ENCODE data around the gene CCDC102B. TPM values are rescaled to one million over a fixed set of nuclear protein-coding genes. Genes with fewer than 3 reads are reported as not detected.

The CCDC102B gene
- polyA plus RNA-seq, 1 donor from 2014 or later: 8.7 TPM

DNA sequence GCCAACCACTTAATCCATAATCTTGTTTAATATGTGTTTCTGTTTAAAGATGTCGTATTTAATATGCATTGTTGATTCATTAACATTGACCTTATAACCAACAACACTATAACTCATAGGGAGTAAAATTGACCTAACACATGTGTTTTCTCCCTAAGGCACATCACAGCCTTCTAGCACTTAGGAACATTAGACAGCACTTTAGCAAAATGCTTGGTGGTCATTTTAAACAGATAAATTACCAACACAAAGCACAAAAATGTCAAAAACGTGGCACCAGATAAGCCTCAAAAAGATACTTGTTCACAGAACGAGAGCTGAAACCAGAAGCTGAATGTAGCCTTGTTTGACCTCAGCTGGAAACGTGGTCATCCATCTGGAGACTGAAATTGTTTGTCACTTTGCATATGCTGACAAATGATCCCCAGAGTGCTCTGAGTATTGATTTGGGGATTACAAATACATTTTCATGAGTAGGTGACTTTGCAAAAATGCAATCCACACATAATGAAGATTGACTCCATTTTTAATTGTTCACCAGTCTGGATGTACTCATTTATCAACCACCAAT, 139.2 kb downstream of the CCDC102B start:
- H3K9me2 ChIP-seq (ENCODE audit: insufficient read depth, low read length): no peaks in the 10 kb centered on the region
- no peak overlapping the region for H3K4me3 ChIP-seq (ENCODE audit: low read length)
- no peak overlapping the region for H2AFZ ChIP-seq (ENCODE audit: low read depth, low read length)
- H3K36me3 ChIP-seq (ENCODE audit: insufficient read depth, low read length): no peaks in the 10 kb centered on the region
- H3K27me3 ChIP-seq (ENCODE audit: insufficient read depth, low read depth, low read length): no peaks in the 10 kb centered on the region
- H3K79me2 ChIP-seq (replicated peaks; ENCODE audit: insufficient read depth, low read length): no peaks in the 10 kb centered on the region
- H3K9me3 ChIP-seq (ENCODE audit: low read length): no peaks in the 10 kb centered on the region
- H3F3A ChIP-seq (ENCODE audit: insufficient read depth, low read length, poor library complexity, severe bottlenecking): no peaks in the 10 kb centered on the region
- no peak overlapping the region for H3K4me2 ChIP-seq (ENCODE audit: low read length)
- H3K27ac ChIP-seq (ENCODE audit: low read length): no peak overlapping the region
- no peak for TF ChIP-seq RAD21 (conservative IDR thresholded peaks at IDR 0.05)
- H4K20me1 ChIP-seq (ENCODE audit: insufficient read depth): no peaks in the 10 kb centered on the region
- H3K9ac ChIP-seq (ENCODE audit: low read length): no peak overlapping the region

DNA sequence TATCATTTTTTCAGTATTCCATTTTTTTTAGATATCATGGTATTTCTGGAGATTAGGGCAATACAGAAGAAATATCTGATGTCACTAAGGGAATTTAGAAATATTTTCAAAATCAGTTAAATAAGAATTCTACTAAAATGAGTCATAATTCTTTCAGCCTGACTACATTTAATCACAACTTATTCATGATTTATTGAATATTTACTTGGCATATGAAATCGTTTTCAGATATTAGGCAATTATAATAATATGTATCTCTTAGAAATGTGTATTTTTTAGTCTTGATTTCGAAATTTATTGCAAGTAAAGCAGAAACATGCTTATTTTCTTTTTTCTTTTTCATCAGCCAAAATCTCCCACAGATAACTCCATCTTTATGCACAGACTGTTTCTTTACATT, 142.2 kb downstream of the CCDC102B start:
- Histone ChIP-seq H3K4me3 (ENCODE audit: low read length) (no peak overlapping the region), H3K27me3 (ENCODE audit: insufficient read depth, low read depth, low read length) (no peaks in the 10 kb centered on the region), H3K79me2 (replicated peaks; ENCODE audit: insufficient read depth, low read length) (no peaks in the 10 kb centered on the region), H3F3A (ENCODE audit: insufficient read depth, low read length, poor library complexity, severe bottlenecking) (no peaks in the 10 kb centered on the region), H2AFZ (ENCODE audit: low read depth, low read length) (no peak overlapping the region), H3K9me3 (ENCODE audit: low read length) (no peaks in the 10 kb centered on the region), H3K9ac (ENCODE audit: low read length) (no peak overlapping the region), H3K27ac (ENCODE audit: low read length) (no peak overlapping the region), H4K20me1 (ENCODE audit: insufficient read depth) (no peaks in the 10 kb centered on the region), H3K36me3 (ENCODE audit: insufficient read depth, low read length) (no peaks in the 10 kb centered on the region), H3K9me2 (ENCODE audit: insufficient read depth, low read length) (no peaks in the 10 kb centered on the region), H3K4me2 (ENCODE audit: low read length) (no peak overlapping the region)
- TF ChIP-seq TAF1 (IDR thresholded peaks at IDR 0.05; ENCODE audit: low read depth) (no peak), MXI1 (conservative IDR thresholded peaks at IDR 0.05; ENCODE audit: poor library complexity, severe bottlenecking) (no peak), EP300 (conservative IDR thresholded peaks at IDR 0.05; ENCODE audit: poor library complexity, severe bottlenecking) (no peak), RAD21 (conservative IDR thresholded peaks at IDR 0.05) (no peak), SMC3 (conservative IDR thresholded peaks at IDR 0.05; ENCODE audit: poor library complexity) (no peak), POLR2AphosphoS5 (IDR thresholded peaks at IDR 0.05) (no peak), EZH2 (IDR thresholded peaks at IDR 0.05; ENCODE audit: borderline replicate concordance, insufficient read depth, low read length, poor library complexity, severe bottlenecking) (no peak)
- TF ChIP-seq, protein P1, sequence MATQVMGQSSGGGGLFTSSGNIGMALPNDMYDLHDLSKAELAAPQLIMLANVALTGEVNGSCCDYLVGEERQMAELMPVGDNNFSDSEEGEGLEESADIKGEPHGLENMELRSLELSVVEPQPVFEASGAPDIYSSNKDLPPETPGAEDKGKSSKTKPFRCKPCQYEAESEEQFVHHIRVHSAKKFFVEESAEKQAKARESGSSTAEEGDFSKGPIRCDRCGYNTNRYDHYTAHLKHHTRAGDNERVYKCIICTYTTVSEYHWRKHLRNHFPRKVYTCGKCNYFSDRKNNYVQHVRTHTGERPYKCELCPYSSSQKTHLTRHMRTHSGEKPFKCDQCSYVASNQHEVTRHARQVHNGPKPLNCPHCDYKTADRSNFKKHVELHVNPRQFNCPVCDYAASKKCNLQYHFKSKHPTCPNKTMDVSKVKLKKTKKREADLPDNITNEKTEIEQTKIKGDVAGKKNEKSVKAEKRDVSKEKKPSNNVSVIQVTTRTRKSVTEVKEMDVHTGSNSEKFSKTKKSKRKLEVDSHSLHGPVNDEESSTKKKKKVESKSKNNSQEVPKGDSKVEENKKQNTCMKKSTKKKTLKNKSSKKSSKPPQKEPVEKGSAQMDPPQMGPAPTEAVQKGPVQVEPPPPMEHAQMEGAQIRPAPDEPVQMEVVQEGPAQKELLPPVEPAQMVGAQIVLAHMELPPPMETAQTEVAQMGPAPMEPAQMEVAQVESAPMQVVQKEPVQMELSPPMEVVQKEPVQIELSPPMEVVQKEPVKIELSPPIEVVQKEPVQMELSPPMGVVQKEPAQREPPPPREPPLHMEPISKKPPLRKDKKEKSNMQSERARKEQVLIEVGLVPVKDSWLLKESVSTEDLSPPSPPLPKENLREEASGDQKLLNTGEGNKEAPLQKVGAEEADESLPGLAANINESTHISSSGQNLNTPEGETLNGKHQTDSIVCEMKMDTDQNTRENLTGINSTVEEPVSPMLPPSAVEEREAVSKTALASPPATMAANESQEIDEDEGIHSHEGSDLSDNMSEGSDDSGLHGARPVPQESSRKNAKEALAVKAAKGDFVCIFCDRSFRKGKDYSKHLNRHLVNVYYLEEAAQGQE (IDR thresholded peaks at IDR 0.05; ENCODE audit: borderline replicate concordance): no peak

DNA sequence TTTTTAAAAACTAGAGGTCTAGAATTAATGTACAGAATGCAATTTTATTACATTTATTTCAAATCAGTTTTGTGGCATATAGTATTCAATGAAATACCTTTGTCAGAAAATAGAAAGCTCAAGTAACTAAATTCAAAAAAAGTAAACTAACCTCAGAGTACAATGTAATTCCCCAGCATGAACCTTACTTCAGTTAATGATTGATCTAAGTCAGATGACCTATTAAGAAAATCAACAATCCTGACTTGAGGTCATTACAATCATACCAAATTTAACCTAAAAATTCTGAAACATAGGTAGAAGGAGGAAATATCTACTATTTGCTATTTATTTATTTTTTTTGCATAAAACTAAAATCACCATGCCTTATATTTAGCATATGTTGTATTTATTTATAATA, 142.9 kb downstream of the CCDC102B start:
- no peaks in the 10 kb centered on the region for H3K9me3 ChIP-seq (ENCODE audit: low read length)
- H3K4me2 ChIP-seq (ENCODE audit: low read length): no peak overlapping the region
- no peak overlapping the region for H2AFZ ChIP-seq (ENCODE audit: low read depth, low read length)
- no peaks in the 10 kb centered on the region for H4K20me1 ChIP-seq (ENCODE audit: insufficient read depth)
- no peaks in the 10 kb centered on the region for H3K36me3 ChIP-seq (ENCODE audit: insufficient read depth, low read length)
- TF ChIP-seq SMC3 (conservative IDR thresholded peaks at IDR 0.05; ENCODE audit: poor library complexity) (no peak), RAD21 (conservative IDR thresholded peaks at IDR 0.05) (no peak), EP300 (conservative IDR thresholded peaks at IDR 0.05; ENCODE audit: poor library complexity, severe bottlenecking) (no peak), EZH2 (IDR thresholded peaks at IDR 0.05; ENCODE audit: borderline replicate concordance, insufficient read depth, low read length, poor library complexity, severe bottlenecking) (no peak), POLR2AphosphoS5 (IDR thresholded peaks at IDR 0.05) (no peak), TAF1 (IDR thresholded peaks at IDR 0.05; ENCODE audit: low read depth) (no peak), MXI1 (conservative IDR thresholded peaks at IDR 0.05; ENCODE audit: poor library complexity, severe bottlenecking) (no peak)
- TF ChIP-seq, protein P1 (IDR thresholded peaks at IDR 0.05; ENCODE audit: borderline replicate concordance): no peak
- TF ChIP-seq, protein P2, sequence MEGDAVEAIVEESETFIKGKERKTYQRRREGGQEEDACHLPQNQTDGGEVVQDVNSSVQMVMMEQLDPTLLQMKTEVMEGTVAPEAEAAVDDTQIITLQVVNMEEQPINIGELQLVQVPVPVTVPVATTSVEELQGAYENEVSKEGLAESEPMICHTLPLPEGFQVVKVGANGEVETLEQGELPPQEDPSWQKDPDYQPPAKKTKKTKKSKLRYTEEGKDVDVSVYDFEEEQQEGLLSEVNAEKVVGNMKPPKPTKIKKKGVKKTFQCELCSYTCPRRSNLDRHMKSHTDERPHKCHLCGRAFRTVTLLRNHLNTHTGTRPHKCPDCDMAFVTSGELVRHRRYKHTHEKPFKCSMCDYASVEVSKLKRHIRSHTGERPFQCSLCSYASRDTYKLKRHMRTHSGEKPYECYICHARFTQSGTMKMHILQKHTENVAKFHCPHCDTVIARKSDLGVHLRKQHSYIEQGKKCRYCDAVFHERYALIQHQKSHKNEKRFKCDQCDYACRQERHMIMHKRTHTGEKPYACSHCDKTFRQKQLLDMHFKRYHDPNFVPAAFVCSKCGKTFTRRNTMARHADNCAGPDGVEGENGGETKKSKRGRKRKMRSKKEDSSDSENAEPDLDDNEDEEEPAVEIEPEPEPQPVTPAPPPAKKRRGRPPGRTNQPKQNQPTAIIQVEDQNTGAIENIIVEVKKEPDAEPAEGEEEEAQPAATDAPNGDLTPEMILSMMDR (IDR thresholded peaks at IDR 0.05; ENCODE audit: poor library complexity, severe bottlenecking): no peak
- no peaks in the 10 kb centered on the region for H3K9me2 ChIP-seq (ENCODE audit: insufficient read depth, low read length)
- H3K4me3 ChIP-seq (ENCODE audit: low read length): no peak overlapping the region
- no peaks in the 10 kb centered on the region for H3F3A ChIP-seq (ENCODE audit: insufficient read depth, low read length, poor library complexity, severe bottlenecking)
- no peaks in the 10 kb centered on the region for H3K27me3 ChIP-seq (ENCODE audit: insufficient read depth, low read depth, low read length)
- H3K79me2 ChIP-seq (replicated peaks; ENCODE audit: insufficient read depth, low read length): no peaks in the 10 kb centered on the region
- no peak overlapping the region for H3K9ac ChIP-seq (ENCODE audit: low read length)
- no peak overlapping the region for H3K27ac ChIP-seq (ENCODE audit: low read length)

Measured in neural cell (in vitro differentiated cells).